AG20443 (cell line): ENCODE measurements around the gene PNMA3.
"Not testable (repeated sequence)": the region's sequence is repeated elsewhere in the genome, so short reads cannot be mapped to it uniquely, and the experiment has no call there.

Source experiments
- DNase-seq: peaks from one replicate; pipeline ENCODE4 v3.0.0; 2012; ENCODE audit warnings: low spot score, mixed read lengths

Gene PNMA3

GRCh38 chrX:153055871-153056749 lies at the start of gene PNMA3:
TSS of gene PNMA3 (plus strand) at chrX:153056470. CDS start at chrX:153057056, 586 bp downstream.
- DNase-seq, result peak; percentile 23

- DNase-seq, result not testable (repeated sequence)
Observed at GRCh38 chrX:153017174-153017573, 39.1 kb upstream of the PNMA3 start.

GRCh38 chrX:153019166-153019565 lies 37.1 kb upstream of the PNMA3 start:
- no peak for DNase-seq

DNA sequence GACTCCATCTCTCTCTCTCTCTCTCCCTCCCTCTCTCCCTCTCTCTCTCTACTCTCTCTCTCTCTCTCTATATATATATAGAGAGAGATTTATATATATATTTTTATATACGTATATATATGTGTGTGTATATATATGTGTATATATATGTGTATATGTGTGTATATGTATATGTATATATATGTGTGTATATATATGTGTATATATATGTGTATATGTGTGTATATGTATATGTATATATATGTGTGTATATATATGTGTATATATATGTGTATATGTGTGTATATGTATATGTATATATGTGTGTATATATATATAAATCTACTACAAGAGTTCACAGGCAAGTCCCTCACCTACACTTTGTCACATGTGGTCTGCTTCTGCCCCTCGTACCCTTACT lies 29.8 kb upstream of the PNMA3 start:
- not testable (repeated sequence) for DNase-seq

DNA sequence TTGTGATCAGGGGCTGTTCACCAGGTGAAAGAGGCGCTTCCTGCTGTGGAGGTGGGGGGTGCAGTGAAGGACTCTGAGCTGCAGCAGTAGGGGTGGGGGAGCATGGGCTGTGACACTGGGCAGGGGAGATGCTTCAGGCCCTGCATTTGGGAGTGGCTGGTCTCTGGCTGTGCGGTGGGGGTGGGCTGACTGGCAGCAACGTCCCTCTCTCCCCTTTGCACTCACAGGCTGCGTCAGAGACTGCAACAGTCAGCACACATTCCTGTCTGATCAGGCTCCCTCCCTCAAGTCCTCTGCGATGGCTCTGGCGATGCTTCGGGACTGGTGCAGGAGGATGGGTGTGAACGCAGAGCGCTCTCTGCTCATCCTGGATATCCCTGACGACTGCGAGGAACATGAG lies 27.8 kb upstream of the PNMA3 start:
- DNase-seq, result not testable (repeated sequence)

DNA sequence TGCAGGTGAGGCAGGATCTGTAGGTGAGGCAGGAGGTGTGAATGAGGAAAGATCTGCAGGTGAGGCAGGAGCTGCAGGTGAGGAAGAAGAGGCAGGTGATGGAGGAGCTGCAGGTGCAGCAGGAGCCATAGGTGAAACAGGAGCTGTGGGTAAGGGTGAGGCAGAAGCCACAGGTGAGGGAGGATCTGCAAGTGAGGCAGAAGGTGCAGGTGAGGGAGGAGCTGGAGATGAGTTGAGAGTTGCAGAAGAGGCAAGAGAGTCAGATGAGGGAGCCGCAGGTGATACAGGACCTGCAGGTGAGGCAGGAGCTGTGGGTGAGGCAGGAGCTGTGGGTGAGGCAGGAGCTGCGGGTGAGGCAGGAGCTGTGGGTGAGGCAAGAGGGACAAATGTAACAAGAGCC lies 27.1 kb upstream of the PNMA3 start:
- DNase-seq, result no peak

DNA sequence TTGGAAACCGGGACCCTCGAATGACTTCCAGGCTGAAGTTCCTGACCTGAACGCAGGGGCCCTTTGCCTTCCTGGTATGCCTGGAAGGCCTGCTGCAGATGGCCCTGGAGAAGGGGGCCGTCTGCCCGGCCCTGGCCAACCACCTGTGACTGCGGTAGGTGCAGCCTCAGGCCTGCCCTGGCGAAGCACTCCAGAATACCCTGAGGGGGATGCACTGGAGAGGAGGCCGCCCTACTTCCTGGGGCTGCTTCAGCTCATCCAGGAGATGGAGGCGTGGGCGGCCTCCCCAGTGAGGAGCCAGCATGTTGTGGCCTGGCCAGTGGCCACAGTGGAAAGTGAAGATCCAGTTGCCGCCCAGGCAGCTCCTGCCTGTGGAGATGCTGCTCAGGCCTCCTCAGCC lies 26.4 kb upstream of the PNMA3 start:
- DNase-seq, result no peak

DNA sequence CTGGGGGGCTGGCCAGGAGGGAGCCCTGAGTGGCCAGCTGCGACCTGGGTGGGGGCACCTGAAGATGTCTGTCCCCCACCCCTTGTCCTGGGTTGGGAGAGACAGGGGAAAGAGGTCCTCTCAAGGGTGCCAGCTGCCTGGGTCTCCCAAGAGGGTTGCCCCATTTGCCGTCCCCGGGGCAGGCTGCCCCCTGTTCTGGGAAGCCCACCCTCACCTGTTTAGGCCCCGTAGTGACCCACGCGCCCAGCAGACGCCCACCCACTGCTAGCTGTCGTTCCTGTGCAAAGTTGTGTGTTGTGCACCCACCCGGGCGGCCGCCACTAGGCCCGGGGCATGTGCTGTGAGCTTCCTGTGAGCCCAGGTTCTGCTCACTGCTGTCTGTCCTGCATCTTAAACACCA lies 25.5 kb upstream of the PNMA3 start:
- no peak for DNase-seq

GRCh38 chrX:153032397-153033118 lies 23.7 kb upstream of the PNMA3 start:
- peak; percentile 86 for DNase-seq

DNA sequence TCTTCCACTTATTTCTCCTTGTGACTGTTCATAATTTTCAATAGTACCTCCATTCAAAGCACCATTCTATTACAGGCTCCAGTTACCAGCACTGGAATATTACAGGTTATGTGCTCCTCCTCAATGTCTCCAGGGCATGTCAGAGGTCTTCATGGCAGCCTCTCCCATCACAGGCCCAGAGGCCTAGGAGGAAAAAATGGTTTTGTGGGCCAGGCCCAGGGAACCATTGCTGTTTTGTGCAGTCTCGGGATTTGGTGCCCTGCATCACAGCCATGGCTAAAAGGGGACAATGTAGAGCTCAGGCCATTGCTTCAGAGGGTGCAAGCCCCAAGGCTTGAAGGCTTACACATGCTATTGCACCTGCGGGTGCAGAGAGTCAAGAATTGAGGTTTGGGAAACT lies 7.2 kb upstream of the PNMA3 start:
- DNase-seq, result no peak

DNA sequence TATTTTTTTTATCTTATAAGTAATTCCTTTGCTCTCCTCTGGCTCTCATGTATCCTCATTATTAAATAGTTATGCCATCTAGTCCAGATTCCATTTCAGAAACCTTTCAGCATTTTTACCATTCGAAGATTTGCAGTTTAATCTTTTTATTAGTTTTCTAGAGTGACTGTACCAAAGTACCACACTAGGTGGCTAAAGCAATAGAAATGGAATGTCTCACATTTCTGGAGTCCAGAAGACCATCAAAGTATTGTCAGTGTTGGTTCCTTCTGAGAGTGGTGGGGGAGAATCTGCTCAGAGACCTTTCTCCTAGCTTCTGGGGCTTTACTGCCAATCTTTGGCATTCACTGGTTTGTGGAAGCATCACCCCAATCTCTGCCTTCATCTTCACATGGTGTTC lies 3.7 kb upstream of the PNMA3 start:
- DNase-seq, result no peak

DNA sequence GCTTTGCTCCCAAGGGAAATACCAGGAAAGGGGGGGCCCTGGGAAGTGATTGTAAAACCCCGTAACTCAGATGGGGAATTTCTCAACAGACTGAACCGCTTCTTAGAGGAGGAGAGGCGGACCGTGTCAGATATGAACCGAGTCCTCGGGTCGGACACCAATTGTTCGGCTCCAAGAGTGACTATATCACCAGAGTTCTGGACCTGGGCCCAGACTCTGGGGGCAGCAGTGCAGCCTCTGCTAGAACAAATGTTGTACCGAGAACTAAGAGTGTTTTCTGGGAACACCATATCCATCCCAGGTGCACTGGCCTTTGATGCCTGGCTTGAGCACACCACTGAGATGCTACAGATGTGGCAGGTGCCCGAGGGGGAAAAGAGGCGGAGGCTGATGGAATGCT lies 1.0 kb downstream of the PNMA3 start:
- DNase-seq, result no peak

GRCh38 chrX:153059191-153060094 lies 3.2 kb downstream of the PNMA3 start:
- no peak for DNase-seq

GRCh38 chrX:153060095-153060445 lies 3.8 kb downstream of the PNMA3 start:
- DNase-seq, result no peak

DNA sequence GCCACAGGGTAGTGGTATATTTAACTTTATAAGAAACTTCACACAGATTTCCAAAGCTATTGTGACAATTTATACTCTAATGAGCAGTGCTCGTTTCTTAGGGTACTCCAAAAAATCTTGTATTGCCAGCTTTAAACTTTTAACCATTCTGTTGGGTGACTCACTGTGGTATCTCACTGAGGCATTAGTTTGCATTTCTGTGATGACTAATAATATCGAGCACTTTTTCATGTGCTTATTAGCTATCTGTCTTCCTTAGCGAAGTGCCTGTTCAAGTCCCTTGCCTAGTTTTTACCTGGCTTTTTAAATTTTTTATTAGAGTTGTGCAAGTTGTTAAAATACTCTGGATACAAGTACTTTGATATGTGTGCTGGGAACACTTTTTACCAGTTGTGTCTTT lies 5.5 kb downstream of the PNMA3 start:
- DNase-seq, result peak; percentile 30

- DNase-seq, result peak; percentile 19
Observed at GRCh38 chrX:153063315-153063714, 7.0 kb downstream of the PNMA3 start.

DNA sequence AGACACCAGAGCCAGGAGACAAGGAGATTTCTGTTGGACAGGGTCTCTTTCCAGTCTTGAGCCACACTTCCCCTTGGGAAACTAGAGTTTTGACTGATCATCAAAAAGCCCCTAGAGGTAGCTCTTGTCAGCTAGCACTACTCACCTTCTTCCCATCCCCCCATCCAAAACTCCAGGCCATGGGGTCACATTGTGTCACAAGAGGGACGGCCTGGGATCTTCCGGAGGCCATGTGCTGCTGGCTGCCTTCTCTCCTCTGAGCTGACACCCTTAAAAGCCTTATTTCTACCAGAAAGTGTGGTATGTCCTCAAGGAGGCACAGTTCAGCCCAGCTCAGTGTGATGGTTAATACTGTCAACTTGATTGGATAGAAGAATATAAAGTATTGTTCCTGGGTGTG lies 7.8 kb downstream of the PNMA3 start:
- DNase-seq, result no peak

GRCh38 chrX:153065389-153065788 lies 9.1 kb downstream of the PNMA3 start:
- DNase-seq, result peak; percentile 25

GRCh38 chrX:153066402-153066801 lies 10.1 kb downstream of the PNMA3 start:
- not testable (repeated sequence) for DNase-seq

DNA sequence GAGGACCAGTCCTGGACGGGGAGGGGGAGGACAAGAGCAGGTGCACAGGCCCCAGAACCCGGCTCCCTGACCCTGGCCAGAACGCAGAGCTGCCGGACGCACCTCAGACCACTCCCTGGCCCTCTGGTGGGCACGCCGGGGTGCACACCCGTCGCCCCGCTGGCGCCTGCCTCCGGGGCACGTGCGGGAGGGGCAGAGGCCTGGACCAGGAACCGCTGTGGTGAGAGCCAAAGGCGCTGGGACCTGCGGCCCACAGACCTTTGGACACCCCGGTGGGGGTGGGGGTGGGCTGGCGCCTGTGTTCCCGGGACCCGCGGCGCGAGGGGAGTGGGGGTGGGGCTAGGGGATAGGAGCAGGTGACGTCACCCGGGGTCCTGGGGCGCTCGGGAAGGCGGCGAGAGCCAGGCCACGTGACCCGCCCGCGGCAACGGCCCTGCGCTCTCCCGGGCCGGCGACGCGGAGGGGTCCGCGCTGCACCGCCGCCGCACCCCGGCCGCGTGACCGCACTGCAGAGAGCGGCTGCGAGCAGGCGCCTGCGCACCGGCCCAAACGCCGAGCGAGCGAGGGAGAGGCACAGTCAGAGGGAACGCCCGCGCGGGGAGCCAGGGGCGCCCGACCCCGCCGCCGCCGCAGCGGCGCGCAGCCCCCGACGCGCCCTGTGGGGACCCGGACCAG lies 15.8 kb downstream of the PNMA3 start, which contains the start of gene PNMA6A:
Gene PNMA6A, plus strand, starts transcription at position 546 of the 675 bp plus-strand sequence. CDS start 609 bp downstream, outside the sequence.
- DNase-seq, result not testable (repeated sequence)

- not testable (repeated sequence) for DNase-seq
Observed at GRCh38 chrX:153073331-153073730, 17.1 kb downstream of the PNMA3 start.
